Skeletal muscle satellite cell (primary cell): ENCODE results near the gene RNU6-8.

ENCODE experiments used
- H3K27me3 ChIP-seq: 2 replicates; pipeline ENCODE4 v1.7.0; 2013; ENCODE audit warnings: low read length; ENCODE audit not compliant: control insufficient read depth, insufficient read depth
- H3K36me3 ChIP-seq: 2 replicates; pipeline ENCODE4 v1.7.0; 2013; ENCODE audit warnings: mild to moderate bottlenecking, control low read depth, low read length; ENCODE audit not compliant: insufficient read depth
- H3K4me1 ChIP-seq: 2 replicates; pipeline ENCODE4 v1.7.0; 2013; ENCODE audit warnings: low read length; ENCODE audit not compliant: control insufficient read depth, insufficient read depth
- H3K4me2 ChIP-seq: 2 replicates; pipeline ENCODE4 v1.7.0; 2013; ENCODE audit warnings: mild to moderate bottlenecking, low read length
- H3K4me3 ChIP-seq: 2 replicates; pipeline ENCODE4 v1.7.0; 2013; ENCODE audit warnings: low read length
- H3K9ac ChIP-seq: 2 replicates; pipeline ENCODE4 v1.7.0; 2013; ENCODE audit warnings: mild to moderate bottlenecking, low read depth, low read length, moderate library complexity
- H3K9me3 ChIP-seq: replicated peaks from 2 replicates; pipeline ENCODE4 v1.7.0; 2013; ENCODE audit warnings: mild to moderate bottlenecking, control low read depth, low read length

The RNU6-8 gene

DNA sequence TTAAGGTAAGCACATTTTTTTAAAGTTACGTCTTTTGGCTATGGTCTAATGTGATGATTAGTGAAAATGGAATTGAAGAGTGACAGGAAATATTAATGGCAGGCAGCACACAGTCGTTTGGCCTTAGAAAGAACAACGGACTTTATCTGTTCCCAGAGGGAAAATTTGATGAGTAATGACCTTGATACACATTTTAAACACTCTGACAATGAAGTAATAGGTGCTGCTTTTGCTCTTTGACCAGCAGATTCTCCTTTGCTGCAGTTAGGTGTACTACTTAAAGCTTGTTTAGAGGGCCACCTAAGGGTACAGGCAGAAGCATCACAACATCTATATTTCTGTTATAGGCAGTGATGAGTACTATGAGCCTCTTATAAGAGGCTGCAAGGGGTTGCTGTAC, 27.1 kb upstream of the RNU6-8 start:
- peak overlapping the region; percentile 23 for H3K9ac ChIP-seq
- no peaks in the 10 kb centered on the region for H3K36me3 ChIP-seq
- H3K4me3 ChIP-seq = no peak overlapping the region
- H3K27me3 ChIP-seq = no peaks in the 10 kb centered on the region
- H3K4me2 ChIP-seq = peak overlapping the region; percentile 39
- peaks cover 23% of the 10 kb centered on the region for H3K4me1 ChIP-seq
- no peaks in the 10 kb centered on the region for H3K9me3 ChIP-seq

DNA sequence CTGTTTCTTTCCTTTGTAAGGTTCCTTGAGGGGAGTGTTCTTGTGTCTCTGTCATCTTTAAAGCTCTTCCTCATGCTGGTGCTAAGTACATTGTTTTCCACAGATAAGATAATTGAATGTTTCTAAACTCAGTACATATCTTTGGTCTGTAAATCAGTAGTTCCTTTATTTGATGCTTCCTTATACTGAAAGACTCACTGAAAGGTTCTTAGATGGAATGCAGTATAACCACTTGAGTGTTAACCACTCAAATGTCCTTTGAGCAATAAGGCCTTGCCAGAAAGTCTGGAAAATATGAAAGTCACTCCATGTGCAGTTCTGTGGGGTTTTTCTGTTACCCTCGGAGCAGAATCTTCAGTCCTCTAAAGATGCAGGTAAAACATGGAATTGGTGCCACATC, 23.0 kb upstream of the RNU6-8 start:
- peaks cover 18% of the 10 kb centered on the region for H3K4me1 ChIP-seq
- H3K4me3 ChIP-seq = no peak overlapping the region
- H3K9ac ChIP-seq = no peak overlapping the region
- H3K9me3 ChIP-seq = no peaks in the 10 kb centered on the region
- no peaks in the 10 kb centered on the region for H3K36me3 ChIP-seq
- no peaks in the 10 kb centered on the region for H3K27me3 ChIP-seq
- H3K4me2 ChIP-seq = no peak overlapping the region

DNA sequence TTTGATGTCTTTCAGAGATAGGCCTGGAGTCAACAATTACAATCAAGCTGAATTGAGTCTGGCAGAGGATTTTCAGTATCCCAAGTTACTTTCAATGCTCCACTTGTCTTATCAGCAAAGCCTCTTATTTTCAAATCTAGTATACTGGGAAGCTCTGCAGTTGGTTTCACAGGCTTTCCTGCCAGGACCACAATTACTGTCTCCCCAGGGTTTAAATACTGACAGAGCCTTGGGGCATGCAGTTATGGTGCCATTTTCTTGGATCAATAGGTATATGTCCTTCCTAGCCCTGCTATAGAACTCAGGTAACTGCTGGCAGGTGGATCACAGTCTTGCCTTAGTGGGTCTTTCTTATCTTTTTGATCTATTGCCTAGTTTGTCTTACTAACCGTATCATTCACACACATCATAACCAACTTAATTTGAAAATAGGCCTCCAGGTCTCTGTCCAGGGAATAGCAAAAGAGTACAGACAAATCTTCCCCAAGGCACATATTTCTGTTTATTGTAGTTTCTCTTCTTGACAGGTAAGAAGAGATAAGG, 22.4 kb upstream of the RNU6-8 start:
- Histone ChIP-seq H3K4me2 (no peak overlapping the region), H3K4me3 (no peak overlapping the region), H3K9ac (no peak overlapping the region), H3K4me1 (peaks cover 12% of the 10 kb centered on the region), H3K27me3 (no peaks in the 10 kb centered on the region), H3K36me3 (no peaks in the 10 kb centered on the region), H3K9me3 (no peaks in the 10 kb centered on the region)

DNA sequence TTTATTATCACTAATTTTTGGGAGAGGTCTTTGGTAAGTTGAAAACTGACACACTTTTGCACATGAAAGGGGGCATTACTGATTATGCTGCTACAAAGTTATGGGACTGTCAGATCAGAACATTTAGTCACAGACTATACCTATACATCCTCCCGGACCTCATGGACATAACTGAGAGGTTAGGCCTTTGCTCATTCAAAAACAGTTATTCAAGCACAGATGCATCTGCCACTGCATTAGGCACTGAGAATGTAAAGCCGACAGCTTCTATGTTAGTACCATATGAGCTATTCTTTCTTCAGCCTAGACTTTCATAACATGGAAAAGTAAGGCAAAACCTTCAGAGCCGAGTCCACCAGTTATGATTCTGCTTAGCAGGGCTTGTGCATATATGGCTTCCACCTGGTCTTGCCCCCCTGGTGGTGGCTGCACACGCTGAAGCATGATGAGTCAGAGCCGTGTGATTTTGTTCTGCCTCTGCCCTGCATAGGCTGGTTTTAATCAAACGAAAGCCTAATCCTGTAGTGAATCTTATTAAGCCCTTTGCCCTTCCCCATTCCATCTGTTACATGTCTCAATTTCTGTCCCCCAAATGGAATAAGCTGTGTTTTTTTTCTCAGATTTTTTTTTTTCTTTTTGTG, 21.8 kb upstream of the RNU6-8 start:
- H3K27me3 ChIP-seq = no peaks in the 10 kb centered on the region
- H3K36me3 ChIP-seq = no peaks in the 10 kb centered on the region

DNA sequence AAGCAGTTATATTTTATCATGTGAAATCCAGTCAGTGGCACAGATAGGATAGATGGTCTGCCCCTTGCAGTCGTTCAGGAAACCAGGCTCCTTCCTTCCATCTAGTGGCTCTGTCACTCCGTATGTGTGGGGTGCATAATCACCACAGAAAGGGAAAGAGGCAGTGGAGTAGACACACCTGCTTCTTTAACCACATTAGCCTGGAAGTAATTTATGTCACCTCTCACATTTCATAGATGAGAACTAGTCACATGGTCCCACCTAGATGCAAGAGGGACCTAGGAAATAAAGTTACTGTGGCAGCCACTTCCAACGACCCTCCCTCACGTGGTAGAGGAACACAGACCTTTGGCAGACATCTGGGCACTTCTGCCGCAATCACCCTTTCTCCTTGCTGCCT, 14.2 kb upstream of the RNU6-8 start:
- H3K4me3 ChIP-seq = no peak overlapping the region
- H3K27me3 ChIP-seq = no peaks in the 10 kb centered on the region
- H3K9me3 ChIP-seq = no peaks in the 10 kb centered on the region
- no peak overlapping the region for H3K4me2 ChIP-seq
- no peaks in the 10 kb centered on the region for H3K4me1 ChIP-seq
- no peak overlapping the region for H3K9ac ChIP-seq
- H3K36me3 ChIP-seq = no peaks in the 10 kb centered on the region

More for the DNA sequence above, 21.8 kb upstream of the RNU6-8 start:
- no peaks in the 10 kb centered on the region for H3K9me3 ChIP-seq
- H3K9ac ChIP-seq = no peak overlapping the region
- no peak overlapping the region for H3K4me2 ChIP-seq
- H3K4me1 ChIP-seq = peaks cover 6% of the 10 kb centered on the region
- no peak overlapping the region for H3K4me3 ChIP-seq

DNA sequence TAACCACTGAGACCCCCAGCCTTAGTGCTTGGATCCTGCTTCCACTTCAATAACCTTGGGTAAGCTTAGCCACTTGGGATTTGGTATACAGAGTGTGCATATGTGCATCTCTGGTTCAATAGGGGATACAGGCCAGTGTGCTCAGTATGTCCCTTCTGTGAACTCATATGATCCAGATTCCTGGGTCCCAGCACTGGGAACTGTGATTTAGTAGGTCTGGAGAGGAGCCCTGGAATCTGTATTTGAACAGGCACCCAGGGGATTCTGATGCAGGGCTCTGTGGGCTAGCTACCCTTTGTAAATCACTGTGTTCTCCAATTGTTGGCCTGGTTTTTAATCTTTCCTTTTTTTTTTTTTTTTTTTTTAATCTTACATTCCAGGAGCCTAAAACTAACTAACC, 9.8 kb upstream of the RNU6-8 start:
- no peaks in the 10 kb centered on the region for H3K4me1 ChIP-seq
- no peaks in the 10 kb centered on the region for H3K36me3 ChIP-seq
- H3K4me3 ChIP-seq = no peak overlapping the region
- no peaks in the 10 kb centered on the region for H3K9me3 ChIP-seq
- peaks cover 2% of the 10 kb centered on the region for H3K27me3 ChIP-seq
- no peak overlapping the region for H3K9ac ChIP-seq
- no peak overlapping the region for H3K4me2 ChIP-seq

DNA sequence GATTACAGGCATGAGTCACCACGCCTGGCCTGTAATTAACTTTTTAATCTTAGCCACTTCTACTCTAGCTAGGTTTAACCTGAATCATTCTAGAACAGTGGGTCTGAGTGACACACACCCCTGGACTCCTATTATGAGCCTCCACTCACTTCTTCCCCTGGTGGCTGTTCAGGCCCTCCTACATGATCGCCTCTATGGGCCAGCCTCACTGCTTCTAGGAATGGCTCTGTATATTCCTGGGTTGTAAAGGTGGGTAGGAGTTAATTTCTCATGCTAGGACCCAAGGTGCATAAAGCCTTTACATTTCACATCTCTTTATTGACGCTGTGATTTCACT, 8.0 kb upstream of the RNU6-8 start:
- Histone ChIP-seq H3K36me3 (no peaks in the 10 kb centered on the region), H3K4me1 (no peaks in the 10 kb centered on the region)

DNA sequence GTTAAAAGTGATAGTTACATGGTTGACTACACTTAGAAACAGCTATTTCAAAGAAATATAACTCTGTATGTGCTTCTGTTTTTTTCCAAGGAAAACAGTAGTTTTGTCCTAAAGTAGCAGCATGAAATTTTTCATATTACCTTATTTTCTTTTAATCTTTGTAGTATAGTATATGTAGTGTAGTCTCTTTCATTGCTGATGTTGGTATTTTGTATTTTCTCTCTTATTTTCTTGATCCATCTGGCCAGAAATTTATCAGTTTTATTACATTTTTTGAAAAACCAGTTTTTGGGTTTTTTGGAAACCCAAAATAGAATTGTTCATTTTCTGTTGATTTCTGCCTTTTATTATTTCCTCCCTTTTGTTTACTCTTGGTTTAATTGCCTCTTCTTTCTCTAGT, 6.4 kb upstream of the RNU6-8 start:
- Histone ChIP-seq H3K9me3 (no peaks in the 10 kb centered on the region), H3K27me3 (peaks cover 14% of the 10 kb centered on the region), H3K36me3 (no peaks in the 10 kb centered on the region), H3K4me2 (no peak overlapping the region), H3K4me3 (no peak overlapping the region), H3K4me1 (no peaks in the 10 kb centered on the region), H3K9ac (no peak overlapping the region)

More for the DNA sequence above, 8.0 kb upstream of the RNU6-8 start:
- Histone ChIP-seq H3K27me3 (peaks cover 14% of the 10 kb centered on the region), H3K4me3 (no peak overlapping the region), H3K9ac (no peak overlapping the region), H3K9me3 (no peaks in the 10 kb centered on the region), H3K4me2 (no peak overlapping the region)

DNA sequence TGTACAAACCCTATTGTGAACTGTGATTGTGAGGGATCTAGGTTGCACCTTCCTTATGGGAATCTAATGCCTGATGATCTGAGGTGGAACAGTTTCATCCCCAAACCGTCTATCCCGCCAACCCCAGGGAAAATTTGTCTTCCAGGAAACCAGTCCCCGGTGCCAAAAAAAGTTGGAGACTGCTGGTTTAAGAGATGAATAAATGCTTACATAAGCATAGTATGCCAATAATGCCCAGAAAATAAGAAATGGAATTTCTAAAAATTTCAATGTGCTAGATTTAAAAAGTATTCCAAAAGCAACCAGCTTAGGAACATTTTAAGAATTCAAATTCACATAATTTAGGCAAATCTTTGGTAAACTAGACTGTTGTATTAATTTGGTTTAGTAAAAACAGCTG, 5.4 kb upstream of the RNU6-8 start:
- peaks cover 14% of the 10 kb centered on the region for H3K27me3 ChIP-seq
- H3K9ac ChIP-seq = no peak overlapping the region
- H3K4me3 ChIP-seq = no peak overlapping the region
- H3K9me3 ChIP-seq = no peaks in the 10 kb centered on the region
- no peak overlapping the region for H3K4me2 ChIP-seq
- no peaks in the 10 kb centered on the region for H3K36me3 ChIP-seq
- peaks cover 6% of the 10 kb centered on the region for H3K4me1 ChIP-seq

DNA sequence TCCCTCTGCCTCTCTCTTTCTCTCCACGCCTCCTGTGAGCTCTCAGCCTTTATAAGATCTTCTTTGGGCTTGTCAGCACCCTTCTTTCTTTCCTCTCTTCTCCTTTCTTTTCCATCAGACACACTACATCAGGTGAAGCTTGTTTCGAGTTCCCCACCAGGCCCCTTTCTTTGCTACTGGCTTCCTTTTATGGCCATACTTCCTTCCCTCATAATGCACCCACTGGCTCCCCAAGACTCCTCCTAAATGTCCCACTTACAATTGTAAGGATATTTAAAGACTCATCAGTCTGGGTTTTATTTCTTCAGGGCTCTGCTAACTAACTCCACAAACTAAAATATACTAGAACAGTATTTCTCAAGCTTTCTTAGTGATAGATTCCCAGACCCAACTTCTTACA, 3.5 kb upstream of the RNU6-8 start:
- no peaks in the 10 kb centered on the region for H3K36me3 ChIP-seq
- H3K9me3 ChIP-seq = no peaks in the 10 kb centered on the region
- H3K9ac ChIP-seq = no peak overlapping the region
- H3K4me1 ChIP-seq = peaks cover 18% of the 10 kb centered on the region
- H3K4me3 ChIP-seq = no peak overlapping the region
- no peak overlapping the region for H3K4me2 ChIP-seq
- H3K27me3 ChIP-seq = peaks cover 14% of the 10 kb centered on the region

DNA sequence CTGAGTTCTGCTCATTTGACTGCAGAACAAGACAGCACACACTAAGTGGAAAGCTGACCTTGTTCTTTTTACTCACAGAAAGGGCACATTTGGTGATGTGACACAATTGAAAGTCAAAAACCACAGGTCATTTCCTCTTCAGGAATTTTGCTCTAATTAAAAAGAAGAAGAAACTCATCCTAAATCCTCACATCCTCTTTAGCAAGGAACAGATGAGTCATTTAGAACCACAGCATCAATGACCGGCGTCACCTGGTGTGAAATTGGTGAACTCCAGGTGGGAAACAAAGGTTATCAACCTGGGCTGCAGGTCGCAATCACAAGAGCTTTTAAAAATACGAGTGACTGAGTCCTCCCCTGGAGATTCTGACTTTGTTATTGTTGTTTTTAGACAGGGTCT, 2.9 kb upstream of the RNU6-8 start:
- H3K4me3 ChIP-seq = no peak overlapping the region
- peaks cover 14% of the 10 kb centered on the region for H3K27me3 ChIP-seq
- no peak overlapping the region for H3K4me2 ChIP-seq
- H3K9me3 ChIP-seq = no peaks in the 10 kb centered on the region
- H3K9ac ChIP-seq = no peak overlapping the region
- no peaks in the 10 kb centered on the region for H3K36me3 ChIP-seq
- peaks cover 19% of the 10 kb centered on the region for H3K4me1 ChIP-seq

DNA sequence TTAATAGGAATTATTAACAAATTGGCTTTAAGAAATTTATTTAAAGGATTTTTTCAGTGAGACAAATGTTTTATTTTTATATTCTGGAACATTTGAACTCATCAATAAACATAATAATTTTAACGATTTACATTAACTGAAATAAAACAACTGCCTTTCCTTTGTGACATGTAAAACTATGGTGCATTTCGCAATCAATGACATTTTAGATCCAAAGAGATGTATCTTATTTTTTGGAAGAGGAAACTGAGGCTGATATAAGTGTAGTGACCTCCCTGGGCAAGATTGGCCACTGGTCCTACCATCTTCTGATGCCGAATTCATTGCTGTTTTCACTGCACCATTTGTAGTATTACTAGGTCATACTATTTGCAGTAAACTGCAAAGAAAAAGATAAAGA, 2.5 kb upstream of the RNU6-8 start:
- Histone ChIP-seq H3K9ac (no peak overlapping the region), H3K36me3 (no peaks in the 10 kb centered on the region), H3K4me3 (no peak overlapping the region), H3K4me2 (no peak overlapping the region), H3K4me1 (peaks cover 22% of the 10 kb centered on the region), H3K9me3 (no peaks in the 10 kb centered on the region), H3K27me3 (peaks cover 14% of the 10 kb centered on the region)
